Hematopoietic multipotent progenitor cell (in vitro differentiated cells): ENCODE measurements around the gene ZNF491. TPM values are rescaled to one million over a fixed set of nuclear protein-coding genes. Genes with fewer than 3 reads are reported as not detected.

Experiments used
- total RNA-seq: library from RNA; depleted of rRNA; stranded (reverse); fragments of >200 nt; gene quantifications from one replicate; pipeline ENCODE4 v1.2.3, GENCODE V29; 2012

The ZNF491 gene
- total RNA-seq, 1 donor: 1.9 TPM

Other genes starting within 250 kb of the ZNF491 start
- 56.3 TPM for gene ELOF1, start 239.3 kb upstream of the ZNF491 start, total RNA-seq
- gene ACP5, start 220.9 kb upstream of the ZNF491 start, total RNA-seq: 18.0 TPM
- gene ZNF627, start 201.0 kb upstream of the ZNF491 start, total RNA-seq: 13.5 TPM
- 4.8 TPM for gene ZNF823, start 59.6 kb upstream of the ZNF491 start, total RNA-seq
- 4.6 TPM for gene ZNF441, start 31.5 kb upstream of the ZNF491 start, total RNA-seq
- 5.7 TPM for gene ZNF440, start 15.8 kb downstream of the ZNF491 start, total RNA-seq
- 20.2 TPM for gene ZNF439, start 50.2 kb downstream of the ZNF491 start, total RNA-seq
- gene ZNF69, start 89.3 kb downstream of the ZNF491 start, total RNA-seq: 14.5 TPM
- gene ZNF700, start 126.6 kb downstream of the ZNF491 start, total RNA-seq: 4.3 TPM
- 1.6 TPM for gene ZNF763, start 166.5 kb downstream of the ZNF491 start, total RNA-seq
- 1.3 TPM for gene ZNF433, start 237.2 kb downstream of the ZNF491 start, total RNA-seq